ENCODE measurements around the gene CAMK4.

Gene CAMK4

GRCh38 chr5:111224561-111225345 lies 569 bp downstream of the CAMK4 start:
- no peaks in the 10 kb centered on the region for H3K9me3 Mint-ChIP-seq
- H3K4me1 Mint-ChIP-seq (ENCODE audit: low read depth): peaks cover 5% of the 10 kb centered on the region
- peak overlapping the region; percentile 26 for H3K4me3 Mint-ChIP-seq
- H3K27me3 Mint-ChIP-seq: peaks cover 53% of the 10 kb centered on the region
- intact Hi-C loops (cut with micrococcal nuclease): no loop called here
- no peak overlapping the region for H3K27ac Mint-ChIP-seq
- H3K36me3 Mint-ChIP-seq (ENCODE audit: low read depth): no peaks in the 10 kb centered on the region

- Mint-ChIP-seq H3K27me3 (peaks cover 51% of the 10 kb centered on the region), H3K27ac (no peak overlapping the region), H3K4me1 (ENCODE audit: low read depth) (peaks cover 5% of the 10 kb centered on the region), H3K36me3 (ENCODE audit: low read depth) (no peaks in the 10 kb centered on the region), H3K9me3 (no peaks in the 10 kb centered on the region), H3K4me3 (no peak overlapping the region)
- intact Hi-C loops (cut with micrococcal nuclease): no loop called here
Observed at GRCh38 chr5:111225926-111226325, 1.7 kb downstream of the CAMK4 start.

- H3K4me1 Mint-ChIP-seq (ENCODE audit: low read depth): peaks cover 5% of the 10 kb centered on the region
- intact Hi-C loops (cut with micrococcal nuclease): no loop called here
Observed at GRCh38 chr5:111226556-111226955, 2.4 kb downstream of the CAMK4 start.

GRCh38 chr5:111227226-111227782 lies 3.1 kb downstream of the CAMK4 start:
- no peaks in the 10 kb centered on the region for H3K36me3 Mint-ChIP-seq (ENCODE audit: low read depth)
- no peak overlapping the region for H3K4me3 Mint-ChIP-seq
- H3K27ac Mint-ChIP-seq: no peak overlapping the region
- H3K9me3 Mint-ChIP-seq: no peaks in the 10 kb centered on the region
- peaks cover 5% of the 10 kb centered on the region for H3K4me1 Mint-ChIP-seq (ENCODE audit: low read depth)
- intact Hi-C loops (cut with micrococcal nuclease): no loop called here
- peaks cover 48% of the 10 kb centered on the region for H3K27me3 Mint-ChIP-seq

More at GRCh38 chr5:111226556-111226955, 2.4 kb downstream of the CAMK4 start:
- Mint-ChIP-seq H3K27me3 (peaks cover 51% of the 10 kb centered on the region), H3K9me3 (no peaks in the 10 kb centered on the region), H3K4me3 (no peak overlapping the region), H3K27ac (no peak overlapping the region), H3K36me3 (ENCODE audit: low read depth) (no peaks in the 10 kb centered on the region)

GRCh38 chr5:111227801-111228200 lies 3.6 kb downstream of the CAMK4 start:
- Mint-ChIP-seq H3K36me3 (ENCODE audit: low read depth) (no peaks in the 10 kb centered on the region), H3K4me1 (ENCODE audit: low read depth) (peaks cover 5% of the 10 kb centered on the region), H3K27ac (no peak overlapping the region), H3K4me3 (no peak overlapping the region), H3K9me3 (no peaks in the 10 kb centered on the region), H3K27me3 (peaks cover 44% of the 10 kb centered on the region)
- intact Hi-C loops (cut with micrococcal nuclease): no loop called here

GRCh38 chr5:111228520-111229220 lies 4.5 kb downstream of the CAMK4 start:
- intact Hi-C loops (cut with micrococcal nuclease): no loop called here
- Mint-ChIP-seq H3K27me3 (peaks cover 36% of the 10 kb centered on the region), H3K9me3 (no peaks in the 10 kb centered on the region), H3K27ac (no peak overlapping the region), H3K4me3 (no peak overlapping the region), H3K36me3 (ENCODE audit: low read depth) (no peaks in the 10 kb centered on the region), H3K4me1 (ENCODE audit: low read depth) (peaks cover 4% of the 10 kb centered on the region)

- no peaks in the 10 kb centered on the region for H3K9me3 Mint-ChIP-seq
- intact Hi-C loops (cut with micrococcal nuclease): no loop called here
- no peaks in the 10 kb centered on the region for H3K36me3 Mint-ChIP-seq (ENCODE audit: low read depth)
- peaks cover 32% of the 10 kb centered on the region for H3K27me3 Mint-ChIP-seq
- H3K4me1 Mint-ChIP-seq (ENCODE audit: low read depth): no peaks in the 10 kb centered on the region
- H3K27ac Mint-ChIP-seq: no peak overlapping the region
- no peak overlapping the region for H3K4me3 Mint-ChIP-seq
Observed at GRCh38 chr5:111229221-111229835, 5.1 kb downstream of the CAMK4 start.

GRCh38 chr5:111229871-111230810 lies 6.0 kb downstream of the CAMK4 start:
- H3K4me1 Mint-ChIP-seq (ENCODE audit: low read depth): no peaks in the 10 kb centered on the region
- H3K27ac Mint-ChIP-seq: no peak overlapping the region
- H3K4me3 Mint-ChIP-seq: no peak overlapping the region
- intact Hi-C loops (cut with micrococcal nuclease): loop anchor here (1.0 kb wide), 1 partner anchor 9 kb away; no protein-coding TSS in a partner anchor
- H3K9me3 Mint-ChIP-seq: no peaks in the 10 kb centered on the region
- H3K36me3 Mint-ChIP-seq (ENCODE audit: low read depth): no peaks in the 10 kb centered on the region
- H3K27me3 Mint-ChIP-seq: peaks cover 24% of the 10 kb centered on the region

GRCh38 chr5:111231119-111231518 lies 6.9 kb downstream of the CAMK4 start:
- no peaks in the 10 kb centered on the region for H3K36me3 Mint-ChIP-seq (ENCODE audit: low read depth)
- no peak overlapping the region for H3K27ac Mint-ChIP-seq
- H3K27me3 Mint-ChIP-seq: peaks cover 17% of the 10 kb centered on the region
- H3K4me3 Mint-ChIP-seq: no peak overlapping the region
- no peaks in the 10 kb centered on the region for H3K9me3 Mint-ChIP-seq
- no peaks in the 10 kb centered on the region for H3K4me1 Mint-ChIP-seq (ENCODE audit: low read depth)
- intact Hi-C loops (cut with micrococcal nuclease): no loop called here

GRCh38 chr5:111232311-111233051 lies 8.3 kb downstream of the CAMK4 start:
- H3K9me3 Mint-ChIP-seq: no peaks in the 10 kb centered on the region
- H3K36me3 Mint-ChIP-seq (ENCODE audit: low read depth): no peaks in the 10 kb centered on the region
- H3K4me1 Mint-ChIP-seq (ENCODE audit: low read depth): no peaks in the 10 kb centered on the region
- intact Hi-C loops (cut with micrococcal nuclease): no loop called here
- H3K27ac Mint-ChIP-seq: no peak overlapping the region
- peaks cover 8% of the 10 kb centered on the region for H3K27me3 Mint-ChIP-seq
- H3K4me3 Mint-ChIP-seq: no peak overlapping the region

- Mint-ChIP-seq H3K4me1 (ENCODE audit: low read depth) (no peaks in the 10 kb centered on the region), H3K36me3 (ENCODE audit: low read depth) (no peaks in the 10 kb centered on the region), H3K27me3 (peaks cover 4% of the 10 kb centered on the region), H3K27ac (no peak overlapping the region), H3K4me3 (no peak overlapping the region), H3K9me3 (no peaks in the 10 kb centered on the region)
- intact Hi-C loops (cut with micrococcal nuclease): no loop called here
Observed at GRCh38 chr5:111233052-111233374, 8.8 kb downstream of the CAMK4 start.

GRCh38 chr5:111234125-111234524 lies 9.9 kb downstream of the CAMK4 start:
- Mint-ChIP-seq H3K36me3 (ENCODE audit: low read depth) (no peaks in the 10 kb centered on the region), H3K4me3 (no peak overlapping the region), H3K27ac (no peak overlapping the region)

GRCh38 chr5:111235635-111236034 lies 11.5 kb downstream of the CAMK4 start:
- Mint-ChIP-seq H3K4me1 (ENCODE audit: low read depth) (no peaks in the 10 kb centered on the region), H3K9me3 (no peaks in the 10 kb centered on the region), H3K4me3 (no peak overlapping the region), H3K27ac (no peak overlapping the region), H3K36me3 (ENCODE audit: low read depth) (no peaks in the 10 kb centered on the region), H3K27me3 (peaks cover 2% of the 10 kb centered on the region)
- intact Hi-C loops (cut with micrococcal nuclease): no loop called here

More at GRCh38 chr5:111234125-111234524, 9.9 kb downstream of the CAMK4 start:
- no peaks in the 10 kb centered on the region for H3K4me1 Mint-ChIP-seq (ENCODE audit: low read depth)
- no peaks in the 10 kb centered on the region for H3K9me3 Mint-ChIP-seq
- intact Hi-C loops (cut with micrococcal nuclease): no loop called here
- H3K27me3 Mint-ChIP-seq: peaks cover 4% of the 10 kb centered on the region

Measured in dendritic cell treated with granulocyte-macrophage colony-stimulating factor and Interleukin-4, amounts not matched to agents 40 ng/mL and 50 ng/mL, for 4 days (primary cell).